Measurements from ENCODE around the gene IGFBP5.

- TF ChIP-seq CTCF (IDR thresholded peaks at IDR 0.05; ENCODE audit: poor library complexity) (no peak), EZH2 (IDR thresholded peaks at IDR 0.05; ENCODE audit: borderline replicate concordance) (no peak)
Observed at GRCh38 chr2:216649574-216649973, 45.8 kb downstream of the IGFBP5 start.
